ENCODE data around the gene METTL26.
A peak's percentile ranks its signal among the peaks of the same experiment; 100 is the strongest.

Gene METTL26

GRCh38 chr16:636206-637080, at the start of gene METTL26:
Gene METTL26, minus strand, starts transcription at chr16:636305. Its CDS starts 15 bp downstream, at chr16:636290.
- DNase-seq (ENCODE audit: low read depth), result peak; percentile 98

- DNase-seq (ENCODE audit: low read depth), result no peak
Observed at GRCh38 chr16:684961-685696, 49.0 kb upstream of the METTL26 start.

GRCh38 chr16:684071-684794, 48.1 kb upstream of the METTL26 start, which contains the start of gene JMJD8:
Gene JMJD8, minus strand, starts transcription at chr16:684334. Its CDS starts 15 bp downstream, at chr16:684319.
- peak; percentile 95 for DNase-seq (ENCODE audit: low read depth)

- DNase-seq (ENCODE audit: low read depth), result no peak
Observed at GRCh38 chr16:683396-684070, 47.4 kb upstream of the METTL26 start.

GRCh38 chr16:682493-683395, 46.6 kb upstream of the METTL26 start:
- DNase-seq (ENCODE audit: low read depth), result no peak

GRCh38 chr16:681746-682427, 45.8 kb upstream of the METTL26 start:
- DNase-seq (ENCODE audit: low read depth), result no peak

GRCh38 chr16:680967-681745, 45.1 kb upstream of the METTL26 start:
- DNase-seq (ENCODE audit: low read depth), result no peak

GRCh38 chr16:680625-680945, 44.5 kb upstream of the METTL26 start:
- DNase-seq (ENCODE audit: low read depth), result no peak

GRCh38 chr16:679814-680624, 43.9 kb upstream of the METTL26 start, which contains the start of gene STUB1:
Gene STUB1, plus strand, starts transcription at chr16:680410. Its CDS starts 116 bp downstream, at chr16:680526.
- peak; percentile 83 for DNase-seq (ENCODE audit: low read depth)

- DNase-seq (ENCODE audit: low read depth), result no peak
Observed at GRCh38 chr16:678858-679813, 43.0 kb upstream of the METTL26 start.

- no peak for DNase-seq (ENCODE audit: low read depth)
Observed at GRCh38 chr16:678209-678857, 42.2 kb upstream of the METTL26 start.

- DNase-seq (ENCODE audit: low read depth), result no peak
Observed at GRCh38 chr16:677316-678190, 41.4 kb upstream of the METTL26 start.

- DNase-seq (ENCODE audit: low read depth), result no peak
Observed at GRCh38 chr16:676913-677312, 40.8 kb upstream of the METTL26 start.

GRCh38 chr16:676565-676902, 40.4 kb upstream of the METTL26 start:
- DNase-seq (ENCODE audit: low read depth), result no peak

GRCh38 chr16:675884-676564, 39.9 kb upstream of the METTL26 start:
- no peak for DNase-seq (ENCODE audit: low read depth)

Data from stimulated activated CD8-positive, alpha-beta memory T cell treated with anti-CD3 and anti-CD28 coated beads, Interleukin-15, amount 100 ng/mL, for 24 hours (primary cell).